HepG2 (cell line): ENCODE results near the gene KLHDC1. TPM values are rescaled to one million over a fixed set of nuclear protein-coding genes. Genes with fewer than 3 reads are reported as not detected.
A peak's percentile ranks its signal among the peaks of the same experiment; 100 is the strongest.

Experiments
- DZIP1 ChIP-seq: sonication (generic); formaldehyde crosslinking; IDR thresholded peaks from 2 replicates; pipeline ENCODE4 v1.5.0; 2020; ENCODE audit warnings: mild to moderate bottlenecking, missing genetic modification reagents
- HOXA5 ChIP-seq: sonication (generic); formaldehyde crosslinking; IDR thresholded peaks from 2 replicates; pipeline ENCODE4 v1.4.0; 2020; ENCODE audit warnings: missing genetic modification reagents
- JUND ChIP-seq: sonication (generic); formaldehyde crosslinking; IDR thresholded peaks from 2 replicates; pipeline ENCODE4 v1.8.0; 2022; ENCODE audit warnings: mild to moderate bottlenecking, missing genetic modification reagents
- KLF6 ChIP-seq: IDR thresholded peaks from 2 replicates; pipeline ENCODE4 v1.8.0; 2016; ENCODE audit warnings: missing biosample characterization, missing genetic modification reagents
- LRRFIP1 ChIP-seq: sonication (generic); formaldehyde crosslinking; conservative IDR thresholded peaks from 2 replicates; pipeline ENCODE4 v1.4.0; 2020; ENCODE audit warnings: missing genetic modification reagents
- MAF1 ChIP-seq: sonication (generic); formaldehyde crosslinking; IDR thresholded peaks from 2 replicates; pipeline ENCODE4 v1.5.0; 2020; ENCODE audit warnings: missing genetic modification reagents, borderline replicate concordance
- NFYB ChIP-seq: sonication (generic); formaldehyde crosslinking; IDR thresholded peaks from 2 replicates; pipeline ENCODE4 v1.4.0; 2020; ENCODE audit warnings: missing genetic modification reagents
- PRPF4 ChIP-seq: fragments of 200-400 bp; formaldehyde crosslinking; IDR thresholded peaks from 2 replicates; pipeline ENCODE4 v1.6.1; 2016; ENCODE audit warnings: low read length, low read depth; ENCODE audit not compliant: poor library complexity, severe bottlenecking
- SKIL ChIP-seq: sonication (generic); formaldehyde crosslinking; IDR thresholded peaks from 2 replicates; pipeline ENCODE4 v1.8.0; 2022; ENCODE audit warnings: missing genetic modification reagents, mild to moderate bottlenecking, moderate library complexity, borderline replicate concordance
- SRSF9 ChIP-seq: fragments of 200-400 bp; formaldehyde crosslinking; IDR thresholded peaks from 2 replicates; pipeline ENCODE4 v1.6.1; 2018; ENCODE audit warnings: borderline replicate concordance, mild to moderate bottlenecking, low read depth, low read length; ENCODE audit not compliant: insufficient read depth, poor library complexity, severe bottlenecking
- TCF7 ChIP-seq: sonication (generic); IDR thresholded peaks from 2 replicates; pipeline ENCODE4 v1.6.1; 2016; ENCODE audit warnings: antibody characterized with exemption, low read depth
- TFAP4 ChIP-seq: sonication (generic); IDR thresholded peaks from 2 replicates; pipeline ENCODE4 v1.6.1; 2016; ENCODE audit warnings: low read depth, borderline replicate concordance
- ZBTB37 ChIP-seq: sonication (generic); formaldehyde crosslinking; IDR thresholded peaks from 2 replicates; pipeline ENCODE4 v1.4.0; 2020; ENCODE audit warnings: mild to moderate bottlenecking, missing genetic modification reagents
- ZNF414 ChIP-seq: sonication (generic); formaldehyde crosslinking; IDR thresholded peaks from 2 replicates; pipeline ENCODE4 v1.5.0; 2020; ENCODE audit warnings: missing genetic modification reagents
- ZNF484 ChIP-seq: sonication (generic); formaldehyde crosslinking; IDR thresholded peaks from 2 replicates; pipeline ENCODE4 v1.5.1; 2020; ENCODE audit warnings: mild to moderate bottlenecking, low read depth, missing genetic modification reagents, borderline replicate concordance
- ZNF780A ChIP-seq: sonication (generic); formaldehyde crosslinking; IDR thresholded peaks from 2 replicates; pipeline ENCODE4 v1.8.0; 2022; ENCODE audit warnings: mild to moderate bottlenecking, missing genetic modification reagents, moderate library complexity
- ZNF841 ChIP-seq: sonication (generic); formaldehyde crosslinking; IDR thresholded peaks from 2 replicates; pipeline ENCODE4 v1.8.1; 2023; ENCODE audit warnings: missing genetic modification reagents, borderline replicate concordance
- ZSCAN12 ChIP-seq: sonication (generic); formaldehyde crosslinking; IDR thresholded peaks from 2 replicates; pipeline ENCODE4 v1.9.0; 2021; ENCODE audit warnings: mild to moderate bottlenecking, missing genetic modification reagents
- polyA plus RNA-seq, 8 experiments: library from polyadenylated mRNA; depleted of rRNA in 3 of 8; stranded (reverse) in 7 of 8; unstranded in 1 of 8; fragments of >200 nt; fragmentation: Illumina TruSeq in 4 of 8; extraction: Trizol in 4 of 8; gene quantifications; 2 replicates each; pipeline versions ENCODE4 v1.2.1 to v1.2.3, GENCODE V29; 2011 to 2016; ENCODE audit warnings: low read depth in 4 of 8, missing spikeins in 1 of 8, mixed read lengths in 1 of 8; ENCODE audit not compliant: insufficient read depth in 1 of 8
- total RNA-seq, 5 experiments: library from RNA; depleted of rRNA; stranded (reverse); fragments of >200 nt; fragmentation: Illumina TruSeq; extraction: Trizol; gene quantifications; 2 replicates each; pipeline ENCODE4 v1.2.3, GENCODE V29; 2016; ENCODE audit warnings: low read depth in 1 of 5

Gene KLHDC1
- total and polyA plus RNA-seq, 2 of the 13 experiments (the other 11 are each of a cell fraction or from before 2014, with no cell fraction given): 0.11 TPM; not detected in 1

GRCh38 chr14:49767571-49768300, 74.8 kb downstream of the KLHDC1 start, which contains the start of gene KLHDC2 (continued):
- TF ChIP-seq LRRFIP1 (CRISPR knock-in tag) (no peak), ZNF414 (CRISPR knock-in tag) (no peak; the same call in 1 of the 2 replicates), JUND (no peak), TCF7 (0 out of 2 replicates have a peak, but pooled peaks have one; percentile 9), MAF1 (no peak), PRPF4 (no peak), HOXA5 (CRISPR knock-in tag) (no peak; the same call in 1 of the 2 replicates), TFAP4 (no peak), ZSCAN12 (0 out of 2 replicates have a peak, but pooled peaks have one; percentile 12), KLF6 (CRISPR knock-in tag) (peak; percentile 81), ZBTB37 (CRISPR knock-in tag) (no peak), NFYB (CRISPR knock-in tag) (no peak), ZNF484 (no peak), ZNF780A (CRISPR knock-in tag) (no peak), DZIP1 (peak; percentile 13; the same call in 1 of the 2 replicates), ZNF841 (CRISPR knock-in tag) (no peak; the same call in 1 of the 2 replicates), SKIL (CRISPR knock-in tag) (peak; percentile 56; the same call in 1 of the 2 replicates), SRSF9 (no peak)
